ENCODE measurements around the gene MYL4.
"Not testable (repeated sequence)": the region's sequence is repeated elsewhere in the genome, so short reads cannot be mapped to it uniquely, and the experiment has no call there.

GRCh38 chr17:47268964-47269363 lies 59.8 kb downstream of the MYL4 start:
- TF ChIP-seq, protein P1, sequence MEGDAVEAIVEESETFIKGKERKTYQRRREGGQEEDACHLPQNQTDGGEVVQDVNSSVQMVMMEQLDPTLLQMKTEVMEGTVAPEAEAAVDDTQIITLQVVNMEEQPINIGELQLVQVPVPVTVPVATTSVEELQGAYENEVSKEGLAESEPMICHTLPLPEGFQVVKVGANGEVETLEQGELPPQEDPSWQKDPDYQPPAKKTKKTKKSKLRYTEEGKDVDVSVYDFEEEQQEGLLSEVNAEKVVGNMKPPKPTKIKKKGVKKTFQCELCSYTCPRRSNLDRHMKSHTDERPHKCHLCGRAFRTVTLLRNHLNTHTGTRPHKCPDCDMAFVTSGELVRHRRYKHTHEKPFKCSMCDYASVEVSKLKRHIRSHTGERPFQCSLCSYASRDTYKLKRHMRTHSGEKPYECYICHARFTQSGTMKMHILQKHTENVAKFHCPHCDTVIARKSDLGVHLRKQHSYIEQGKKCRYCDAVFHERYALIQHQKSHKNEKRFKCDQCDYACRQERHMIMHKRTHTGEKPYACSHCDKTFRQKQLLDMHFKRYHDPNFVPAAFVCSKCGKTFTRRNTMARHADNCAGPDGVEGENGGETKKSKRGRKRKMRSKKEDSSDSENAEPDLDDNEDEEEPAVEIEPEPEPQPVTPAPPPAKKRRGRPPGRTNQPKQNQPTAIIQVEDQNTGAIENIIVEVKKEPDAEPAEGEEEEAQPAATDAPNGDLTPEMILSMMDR (IDR thresholded peaks at IDR 0.05), result not testable (repeated sequence)
- TF ChIP-seq POLR2A (IDR thresholded peaks at IDR 0.05), result not testable (repeated sequence)

All from thyroid gland (tissue), 4 donors.